Fibroblast of skin of left quadriceps (primary cell): ENCODE measurements around the gene ATPAF1.

ENCODE experiments used
- DNase-seq, 2 experiments: peaks; one replicate each; pipeline ENCODE4 v3.0.0-alpha.2; 2013; ENCODE audit warnings: low read depth in 2 of 2

ATPAF1 gene

GRCh38 chr1:46650491-46650890 lies 17.7 kb downstream of the ATPAF1 start:
- DNase-seq: no peak

GRCh38 chr1:46649764-46650163 lies 18.4 kb downstream of the ATPAF1 start:
- DNase-seq: no peak

- no peak for DNase-seq
These were observed 20.6 kb downstream of the ATPAF1 start for GRCh38 chr1:46647611-46648010.

GRCh38 chr1:46646844-46647243 lies 21.3 kb downstream of the ATPAF1 start:
- no peak for DNase-seq

- no peak for DNase-seq
These were observed 21.8 kb downstream of the ATPAF1 start for GRCh38 chr1:46646331-46646730.

GRCh38 chr1:46645815-46646214 lies 22.3 kb downstream of the ATPAF1 start:
- no peak for DNase-seq

GRCh38 chr1:46643368-46643775 lies 24.8 kb downstream of the ATPAF1 start:
- peak; percentile 82 to 83 for DNase-seq

GRCh38 chr1:46642115-46642680 lies 26.0 kb downstream of the ATPAF1 start:
- DNase-seq: no peak

- no peak for DNase-seq
These were observed 28.6 kb downstream of the ATPAF1 start for GRCh38 chr1:46639547-46639946.

- no peak for DNase-seq
These were observed 29.2 kb downstream of the ATPAF1 start for GRCh38 chr1:46638921-46639320.

- no peak for DNase-seq
These were observed 30.6 kb downstream of the ATPAF1 start for GRCh38 chr1:46637444-46638083.

GRCh38 chr1:46635205-46635604 lies 33.0 kb downstream of the ATPAF1 start:
- DNase-seq: no peak

GRCh38 chr1:46630719-46631118 lies 37.4 kb downstream of the ATPAF1 start:
- no peak for DNase-seq

GRCh38 chr1:46623743-46624644 lies 44.2 kb downstream of the ATPAF1 start:
- DNase-seq: no peak

GRCh38 chr1:46622344-46622743 lies 45.8 kb downstream of the ATPAF1 start:
- no peak for DNase-seq

GRCh38 chr1:46621930-46622329 lies 46.2 kb downstream of the ATPAF1 start:
- DNase-seq: no peak

GRCh38 chr1:46619656-46620258 lies 48.4 kb downstream of the ATPAF1 start:
- DNase-seq: no peak

- no peak for DNase-seq
These were observed 49.3 kb downstream of the ATPAF1 start for GRCh38 chr1:46618754-46619415.

GRCh38 chr1:46617833-46618232 lies 50.3 kb downstream of the ATPAF1 start:
- no peak for DNase-seq

GRCh38 chr1:46617108-46617800 lies 50.9 kb downstream of the ATPAF1 start:
- DNase-seq: no peak
